Glutamatergic neuron (in vitro differentiated cells): Measurements from ENCODE around the gene NCOA4. TPM values are rescaled to one million over a fixed set of nuclear protein-coding genes. Genes with fewer than 3 reads are reported as not detected.
"Not testable (repeated sequence)": the region's sequence is repeated elsewhere in the genome, so short reads cannot be mapped to it uniquely, and the experiment has no call there.

Experiments used
- DNase-seq: peaks from one replicate; pipeline ENCODE4 v3.0.0; 2022
- H3K27ac Mint-ChIP-seq: one replicate; pipeline ENCODE4 v1.8.0; 2020; ENCODE audit warnings: mild to moderate bottlenecking, mixed read lengths, inconsistent platforms; ENCODE audit not compliant: unreplicated experiment
- H3K27me3 Mint-ChIP-seq: one replicate; pipeline ENCODE4 v1.8.0; 2020; ENCODE audit warnings: mild to moderate bottlenecking, moderate library complexity, mixed read lengths, inconsistent platforms; ENCODE audit not compliant: unreplicated experiment
- H3K36me3 Mint-ChIP-seq: one replicate; pipeline ENCODE4 v1.8.0; 2020; ENCODE audit warnings: mild to moderate bottlenecking, mixed read lengths, inconsistent platforms; ENCODE audit not compliant: unreplicated experiment
- H3K4me1 Mint-ChIP-seq: one replicate; pipeline ENCODE4 v1.8.0; 2020; ENCODE audit warnings: mild to moderate bottlenecking, low read depth, mixed read lengths, inconsistent platforms; ENCODE audit not compliant: unreplicated experiment
- H3K4me3 Mint-ChIP-seq: one replicate; pipeline ENCODE4 v1.8.0; 2020; ENCODE audit warnings: mild to moderate bottlenecking, mixed read lengths, inconsistent platforms; ENCODE audit not compliant: unreplicated experiment
- H3K9me3 Mint-ChIP-seq: one replicate; pipeline ENCODE4 v1.8.0; 2020; ENCODE audit warnings: mild to moderate bottlenecking, moderate library complexity, mixed read lengths, inconsistent platforms; ENCODE audit not compliant: unreplicated experiment
- total RNA-seq: library from RNA; stranded (reverse); fragmentation: NEBNext Ultra II Directional; extraction: Animal tissue kit (Norgen Biotek cat#: 25700); gene quantifications from one replicate; pipeline ENCODE4 v1.2.1, GENCODE V29; 2021; ENCODE audit not compliant: unreplicated experiment
- TF ChIP-seq, protein P1 (sequence below): fragments of 200-600 bp; sonication (generic); IDR thresholded peaks from one replicate; pipeline ENCODE4 v1.5.0; 2021; ENCODE audit not compliant: partially characterized antibody, unreplicated experiment

NCOA4 gene
- total RNA-seq, 1 donor from 2014 or later: 90.5 TPM

DNA sequence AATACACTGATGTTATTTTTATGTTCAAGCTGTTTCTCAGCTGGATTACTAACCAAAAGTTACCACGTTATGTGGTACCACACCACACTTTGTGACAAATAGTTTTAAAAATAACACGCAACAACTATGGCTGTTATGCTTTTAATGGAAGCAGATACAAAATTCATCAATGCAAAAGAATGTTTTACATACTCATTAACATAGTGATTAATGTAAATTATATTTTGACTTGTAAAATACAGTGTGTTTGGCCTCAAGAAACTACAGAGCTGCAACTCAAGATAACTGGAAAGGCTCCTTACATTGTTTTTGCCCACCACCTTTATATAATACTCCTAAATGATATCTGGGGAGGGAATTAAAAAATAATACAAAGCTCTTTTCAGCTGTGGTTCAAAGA is 25.5 kb downstream of the NCOA4 start:
- Mint-ChIP-seq H3K27ac (no peak overlapping the region), H3K27me3 (no peaks in the 10 kb centered on the region)
- TF ChIP-seq, protein P1, sequence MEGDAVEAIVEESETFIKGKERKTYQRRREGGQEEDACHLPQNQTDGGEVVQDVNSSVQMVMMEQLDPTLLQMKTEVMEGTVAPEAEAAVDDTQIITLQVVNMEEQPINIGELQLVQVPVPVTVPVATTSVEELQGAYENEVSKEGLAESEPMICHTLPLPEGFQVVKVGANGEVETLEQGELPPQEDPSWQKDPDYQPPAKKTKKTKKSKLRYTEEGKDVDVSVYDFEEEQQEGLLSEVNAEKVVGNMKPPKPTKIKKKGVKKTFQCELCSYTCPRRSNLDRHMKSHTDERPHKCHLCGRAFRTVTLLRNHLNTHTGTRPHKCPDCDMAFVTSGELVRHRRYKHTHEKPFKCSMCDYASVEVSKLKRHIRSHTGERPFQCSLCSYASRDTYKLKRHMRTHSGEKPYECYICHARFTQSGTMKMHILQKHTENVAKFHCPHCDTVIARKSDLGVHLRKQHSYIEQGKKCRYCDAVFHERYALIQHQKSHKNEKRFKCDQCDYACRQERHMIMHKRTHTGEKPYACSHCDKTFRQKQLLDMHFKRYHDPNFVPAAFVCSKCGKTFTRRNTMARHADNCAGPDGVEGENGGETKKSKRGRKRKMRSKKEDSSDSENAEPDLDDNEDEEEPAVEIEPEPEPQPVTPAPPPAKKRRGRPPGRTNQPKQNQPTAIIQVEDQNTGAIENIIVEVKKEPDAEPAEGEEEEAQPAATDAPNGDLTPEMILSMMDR: no peak

GRCh38 chr10:46002916-46003693 is 27.3 kb downstream of the NCOA4 start:
- Mint-ChIP-seq H3K27ac (no peak overlapping the region), H3K4me3 (no peak overlapping the region), H3K4me1 (no peaks in the 10 kb centered on the region), H3K9me3 (peaks cover 2% of the 10 kb centered on the region), H3K36me3 (peaks cover 17% of the 10 kb centered on the region), H3K27me3 (peaks cover 2% of the 10 kb centered on the region)
- TF ChIP-seq, protein P1: no peak
- DNase-seq: no peak

More for the DNA sequence above, 25.5 kb downstream of the NCOA4 start:
- Mint-ChIP-seq H3K4me3 (no peak overlapping the region), H3K4me1 (no peaks in the 10 kb centered on the region), H3K36me3 (peaks cover 15% of the 10 kb centered on the region), H3K9me3 (peaks cover 2% of the 10 kb centered on the region)
- no peak for DNase-seq

DNA sequence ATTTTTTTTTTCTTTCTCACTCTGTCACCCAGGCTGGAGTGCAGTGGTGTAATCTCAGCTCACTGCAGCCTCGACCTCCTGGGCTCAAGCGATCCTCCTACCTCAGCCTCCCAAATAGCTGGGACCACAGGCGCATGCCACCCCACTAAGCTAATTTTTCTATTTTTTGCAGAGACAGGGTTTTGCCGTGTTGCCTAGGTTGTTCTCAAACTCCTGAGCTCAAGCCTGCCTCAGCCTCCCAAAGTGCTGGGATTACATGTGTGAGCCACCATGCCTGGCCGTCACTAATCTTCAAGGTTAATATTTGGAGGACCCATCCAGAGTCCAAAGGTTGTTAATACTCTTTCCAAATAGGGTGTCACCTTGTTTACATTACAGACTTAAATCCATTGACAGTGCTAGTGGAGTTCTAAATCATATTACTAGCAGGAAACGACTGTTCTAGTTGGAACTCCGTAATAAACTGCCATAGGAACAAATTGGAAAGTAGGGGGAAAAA is 28.2 kb downstream of the NCOA4 start:
- not testable (repeated sequence) for DNase-seq, H3K27me3 Mint-ChIP-seq, H3K4me3 Mint-ChIP-seq, H3K27ac Mint-ChIP-seq, H3K4me1 Mint-ChIP-seq, H3K9me3 Mint-ChIP-seq
- peaks cover 14% of the 10 kb centered on the region for H3K36me3 Mint-ChIP-seq

GRCh38 chr10:46001187-46001756 is 29.2 kb downstream of the NCOA4 start:
- H3K36me3 Mint-ChIP-seq: peaks cover 14% of the 10 kb centered on the region
- no peak for DNase-seq
- no peak overlapping the region for H3K4me3 Mint-ChIP-seq
- H3K4me1 Mint-ChIP-seq: no peaks in the 10 kb centered on the region
- peaks cover 2% of the 10 kb centered on the region for H3K9me3 Mint-ChIP-seq
- H3K27ac Mint-ChIP-seq: no peak overlapping the region
- TF ChIP-seq, protein P1: no peak
- H3K27me3 Mint-ChIP-seq: peaks cover 2% of the 10 kb centered on the region

- Mint-ChIP-seq H3K27ac (no peak overlapping the region), H3K9me3 (peaks cover 2% of the 10 kb centered on the region), H3K36me3 (peaks cover 14% of the 10 kb centered on the region), H3K4me1 (no peaks in the 10 kb centered on the region), H3K4me3 (no peak overlapping the region), H3K27me3 (peaks cover 2% of the 10 kb centered on the region)
- DNase-seq: no peak
- TF ChIP-seq, protein P1: no peak
These were observed 29.9 kb downstream of the NCOA4 start for GRCh38 chr10:46000538-46000937.

DNA sequence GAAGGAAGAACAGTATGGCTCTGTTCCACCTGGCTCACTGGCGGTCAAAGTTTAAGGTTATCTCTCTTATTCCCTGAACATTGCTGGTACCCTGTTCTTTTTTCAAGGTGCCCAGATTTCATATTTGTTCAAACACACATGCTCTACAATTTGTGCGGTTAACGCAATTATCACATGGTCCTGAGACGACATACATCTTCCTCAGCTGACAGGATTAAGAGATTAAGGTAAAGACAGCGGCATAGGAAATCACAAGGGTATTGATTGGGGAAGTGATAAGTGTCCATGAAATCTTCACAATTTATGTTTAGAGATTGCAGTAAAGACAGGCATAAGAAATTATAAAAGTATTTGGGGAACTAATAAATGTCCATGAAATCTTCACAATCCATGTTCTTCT is 30.5 kb downstream of the NCOA4 start:
- peaks cover 14% of the 10 kb centered on the region for H3K36me3 Mint-ChIP-seq
- H3K27me3 Mint-ChIP-seq, H3K4me1 Mint-ChIP-seq, H3K27ac Mint-ChIP-seq, DNase-seq, H3K9me3 Mint-ChIP-seq, H3K4me3 Mint-ChIP-seq: not testable (repeated sequence)
